ENCODE measurements around the gene POLR1C.

The POLR1C gene

GRCh38 chr6:43488667-43489276 lies 28.1 kb upstream of the POLR1C start:
- TF ChIP-seq GATA3 (IDR thresholded peaks at IDR 0.05; ENCODE audit: low read depth, low read length), result no peak
- no peak for TF ChIP-seq GATA2 (IDR thresholded peaks at IDR 0.05; ENCODE audit: low read depth, low read length)

GRCh38 chr6:43489277-43490072 lies 27.4 kb upstream of the POLR1C start:
- TF ChIP-seq GATA3 (IDR thresholded peaks at IDR 0.05; ENCODE audit: low read depth, low read length), result no peak
- no peak for TF ChIP-seq GATA2 (IDR thresholded peaks at IDR 0.05; ENCODE audit: low read depth, low read length)

- TF ChIP-seq GATA2 (IDR thresholded peaks at IDR 0.05; ENCODE audit: low read depth, low read length) (no peak), GATA3 (IDR thresholded peaks at IDR 0.05; ENCODE audit: low read depth, low read length) (no peak)
Observed at GRCh38 chr6:43490523-43490939, 26.4 kb upstream of the POLR1C start.

- no peak for TF ChIP-seq GATA2 (IDR thresholded peaks at IDR 0.05; ENCODE audit: low read depth, low read length)
- no peak for TF ChIP-seq GATA3 (IDR thresholded peaks at IDR 0.05; ENCODE audit: low read depth, low read length)
Observed at GRCh38 chr6:43491750-43492661, 24.9 kb upstream of the POLR1C start.

GRCh38 chr6:43492673-43493072 lies 24.2 kb upstream of the POLR1C start:
- TF ChIP-seq GATA3 (IDR thresholded peaks at IDR 0.05; ENCODE audit: low read depth, low read length), result no peak
- no peak for TF ChIP-seq GATA2 (IDR thresholded peaks at IDR 0.05; ENCODE audit: low read depth, low read length)

GRCh38 chr6:43493230-43493629 lies 23.7 kb upstream of the POLR1C start:
- TF ChIP-seq GATA2 (IDR thresholded peaks at IDR 0.05; ENCODE audit: low read depth, low read length) (no peak), GATA3 (IDR thresholded peaks at IDR 0.05; ENCODE audit: low read depth, low read length) (no peak)

- TF ChIP-seq GATA2 (IDR thresholded peaks at IDR 0.05; ENCODE audit: low read depth, low read length) (no peak), GATA3 (IDR thresholded peaks at IDR 0.05; ENCODE audit: low read depth, low read length) (no peak)
Observed at GRCh38 chr6:43493833-43494232, 23.1 kb upstream of the POLR1C start.

DNA sequence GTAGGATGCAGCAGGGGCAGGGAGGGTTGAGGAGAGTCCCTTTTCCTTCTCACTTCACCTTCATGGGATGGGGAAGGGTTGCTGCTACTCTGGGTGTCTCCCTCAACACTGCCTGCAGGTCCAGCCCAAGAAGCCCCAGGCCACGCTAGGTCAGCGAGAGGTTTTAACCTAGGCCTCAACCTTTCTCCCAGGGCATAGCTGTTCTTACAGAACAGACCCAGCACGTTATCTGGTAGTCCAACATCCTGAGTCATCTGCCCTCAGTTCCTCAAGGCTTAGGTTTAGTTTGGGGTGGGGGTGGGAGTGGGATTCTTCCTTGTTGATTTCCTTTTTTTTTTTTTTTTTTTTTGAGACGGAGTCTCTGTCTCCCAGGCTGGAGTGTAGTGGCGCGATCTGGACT lies 22.6 kb upstream of the POLR1C start:
- TF ChIP-seq GATA2 (IDR thresholded peaks at IDR 0.05; ENCODE audit: low read depth, low read length), result no peak
- TF ChIP-seq GATA3 (IDR thresholded peaks at IDR 0.05; ENCODE audit: low read depth, low read length), result no peak

GRCh38 chr6:43494766-43495165 lies 22.1 kb upstream of the POLR1C start:
- TF ChIP-seq GATA2 (IDR thresholded peaks at IDR 0.05; ENCODE audit: low read depth, low read length), result no peak
- no peak for TF ChIP-seq GATA3 (IDR thresholded peaks at IDR 0.05; ENCODE audit: low read depth, low read length)

DNA sequence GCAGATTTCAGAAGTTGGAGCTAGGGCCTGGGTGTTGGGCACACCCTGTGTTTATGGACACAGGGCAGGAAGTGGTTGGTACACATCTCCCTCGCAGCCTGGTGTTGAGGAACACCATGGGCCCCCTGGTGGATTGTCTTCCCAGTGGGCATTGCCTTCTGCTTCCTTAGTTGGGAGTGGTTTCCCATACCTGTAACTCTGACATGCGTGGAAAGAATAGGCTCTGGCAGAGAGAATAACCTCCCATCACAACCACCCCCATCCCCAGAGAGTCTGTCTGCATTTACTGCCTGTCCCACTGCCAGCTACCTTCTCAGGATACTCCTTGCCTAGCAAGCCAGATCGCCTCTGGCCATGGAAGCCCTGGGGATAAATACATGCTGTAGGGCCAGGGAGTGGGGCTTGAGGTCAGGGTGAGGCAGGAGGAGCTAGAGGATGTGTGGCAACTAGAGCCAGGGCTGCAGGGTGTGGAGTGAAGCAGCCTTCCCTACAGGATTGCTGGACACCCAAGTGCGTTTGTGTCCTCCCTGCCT lies 21.4 kb upstream of the POLR1C start:
- TF ChIP-seq GATA2 (IDR thresholded peaks at IDR 0.05; ENCODE audit: low read depth, low read length) (no peak), GATA3 (IDR thresholded peaks at IDR 0.05; ENCODE audit: low read depth, low read length) (no peak)

DNA sequence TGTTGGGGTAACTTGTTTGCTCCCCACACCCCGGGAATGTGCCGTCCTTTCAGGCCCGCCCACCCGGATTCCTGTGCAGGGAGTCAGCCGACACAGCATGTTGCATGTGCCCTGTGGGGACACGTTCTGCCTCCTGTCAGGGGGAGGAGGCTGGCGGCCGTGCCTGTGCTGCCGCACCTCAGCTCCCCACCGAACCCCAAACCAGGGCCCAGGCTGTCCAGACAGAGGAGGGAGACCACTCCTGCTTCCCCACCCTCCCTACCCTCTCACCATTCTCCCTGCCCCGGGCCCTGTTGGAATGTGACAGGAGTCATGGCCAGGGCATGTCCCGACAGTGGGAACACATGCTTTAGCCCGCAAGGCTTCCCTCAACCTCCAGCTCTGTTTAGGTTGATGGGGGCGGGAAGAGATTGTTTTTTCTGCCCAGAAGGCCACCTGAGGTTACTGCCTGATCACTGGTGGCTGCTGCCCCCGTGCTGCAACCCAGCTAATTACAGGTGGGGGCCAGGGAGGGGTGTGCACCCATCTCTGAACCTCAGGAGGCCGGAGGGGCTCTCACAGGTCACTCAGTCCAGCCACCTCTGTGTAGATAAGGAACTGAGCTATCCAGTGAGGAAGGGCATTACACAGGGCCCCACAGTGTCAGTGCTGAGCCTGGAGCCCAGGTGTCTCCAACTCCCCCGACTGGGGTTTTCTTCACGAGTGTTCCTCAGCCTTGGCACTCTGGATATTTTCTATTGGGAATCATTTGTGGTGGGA lies 20.3 kb upstream of the POLR1C start:
- TF ChIP-seq GATA3 (IDR thresholded peaks at IDR 0.05; ENCODE audit: low read depth, low read length), result no peak
- no peak for TF ChIP-seq GATA2 (IDR thresholded peaks at IDR 0.05; ENCODE audit: low read depth, low read length)

DNA sequence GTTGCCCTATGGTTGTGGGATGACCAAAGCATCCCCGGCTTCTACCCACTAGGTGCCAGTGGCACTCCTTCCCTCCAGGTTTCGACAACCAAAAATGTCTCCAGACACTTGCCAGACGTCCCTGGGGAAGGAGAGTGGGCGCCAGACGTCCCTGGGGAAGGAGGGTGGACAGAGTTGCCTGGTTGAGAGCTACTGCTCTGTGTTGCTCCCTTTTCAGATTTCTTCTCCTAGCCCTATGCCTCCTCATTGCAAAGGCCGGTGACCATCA lies 19.8 kb upstream of the POLR1C start:
- no peak for TF ChIP-seq GATA3 (IDR thresholded peaks at IDR 0.05; ENCODE audit: low read depth, low read length)
- TF ChIP-seq GATA2 (IDR thresholded peaks at IDR 0.05; ENCODE audit: low read depth, low read length), result no peak

DNA sequence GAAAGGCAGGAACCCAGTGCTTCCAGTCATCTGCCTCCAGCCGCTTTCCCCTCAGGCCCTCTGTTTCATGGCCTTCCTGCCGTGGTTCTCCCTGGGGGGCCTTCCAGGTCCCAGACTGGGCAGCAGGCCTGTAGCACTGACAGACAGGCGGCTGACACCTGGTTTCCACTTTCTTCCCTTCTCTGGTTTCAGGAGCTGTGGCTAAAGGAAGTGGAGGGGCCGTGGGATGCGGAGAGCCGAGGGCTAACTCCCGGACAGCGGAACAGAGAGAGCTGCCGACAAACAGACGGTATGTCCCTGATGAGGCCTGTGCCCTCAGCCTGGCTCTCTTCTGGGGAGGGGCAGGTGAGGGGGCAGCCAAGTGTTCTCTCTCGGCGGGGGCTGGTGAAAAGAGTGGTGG lies 19.2 kb upstream of the POLR1C start:
- TF ChIP-seq GATA3 (IDR thresholded peaks at IDR 0.05; ENCODE audit: low read depth, low read length) (no peak), GATA2 (IDR thresholded peaks at IDR 0.05; ENCODE audit: low read depth, low read length) (no peak)
